Measurements from ENCODE around the gene TMIGD2. TPM values are rescaled to one million over a fixed set of nuclear protein-coding genes. Genes with fewer than 3 reads are reported as not detected.
"Not testable (repeated sequence)": the region's sequence is repeated elsewhere in the genome, so short reads cannot be mapped to it uniquely, and the experiment has no call there.

TMIGD2 gene
- total and polyA plus RNA-seq, 4 donors, result 0.16 to 0.94 (median 0.48) TPM

DNA sequence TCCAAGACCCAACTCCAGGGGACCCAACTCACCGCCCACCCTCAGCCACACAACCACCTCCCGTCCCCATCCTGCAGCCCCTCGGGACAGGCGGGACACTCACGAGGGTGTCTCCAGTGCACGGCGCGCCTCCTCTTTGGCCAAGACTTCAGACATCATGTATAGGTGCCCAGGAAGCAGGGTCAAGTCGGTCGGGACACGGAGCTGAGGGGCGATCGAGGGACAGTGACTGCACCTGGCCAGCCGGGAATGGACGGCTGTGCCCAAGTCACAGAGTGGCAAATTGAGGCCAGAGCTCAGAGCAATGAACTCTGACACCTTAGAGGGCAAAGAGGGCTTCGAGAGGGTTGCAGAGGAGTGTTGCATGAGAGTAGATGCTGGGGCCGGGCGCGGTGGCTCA lies 27.7 kb upstream of the TMIGD2 start:
- H3K36me3 ChIP-seq (ENCODE audit: control insufficient read depth in 4 of 4, insufficient read depth in 3 of 4, low read depth in 1 of 4, low read length in 3 of 4), result peaks cover 0 to 6% (median 2%) of the 10 kb centered on the region in 4 donors
- WGBS, result 96% methylated on average over 19 of the region's 19 CpGs
- H3K27me3 ChIP-seq (ENCODE audit: control insufficient read depth in 4 of 4, insufficient read depth in 4 of 4, low read length in 3 of 4), result no peaks in the 10 kb centered on the region
- H3K4me3 ChIP-seq (ENCODE audit: low read depth in 1 of 3, low read length in 3 of 3), result no peak overlapping the region
- no peak for DNase-seq (ENCODE audit: low spot score)
- no peak for TF ChIP-seq HNF4G (IDR thresholded peaks at IDR 0.05)
- no peaks in the 10 kb centered on the region for H3K9me3 ChIP-seq (ENCODE audit: control insufficient read depth in 4 of 4, low read length in 3 of 4)
- H3K27ac ChIP-seq (ENCODE audit: low read depth in 1 of 2, low read length in 2 of 2), result no peak overlapping the region
- no peak overlapping the region for H3K9ac ChIP-seq (ENCODE audit: low read depth in 1 of 2, low read length in 2 of 2)
- H3K4me1 ChIP-seq (ENCODE audit: control insufficient read depth in 4 of 4, insufficient read depth in 4 of 4, low read length in 3 of 4), result peaks cover 3 to 12% (median 8%) of the 10 kb centered on the region in 4 donors

DNA sequence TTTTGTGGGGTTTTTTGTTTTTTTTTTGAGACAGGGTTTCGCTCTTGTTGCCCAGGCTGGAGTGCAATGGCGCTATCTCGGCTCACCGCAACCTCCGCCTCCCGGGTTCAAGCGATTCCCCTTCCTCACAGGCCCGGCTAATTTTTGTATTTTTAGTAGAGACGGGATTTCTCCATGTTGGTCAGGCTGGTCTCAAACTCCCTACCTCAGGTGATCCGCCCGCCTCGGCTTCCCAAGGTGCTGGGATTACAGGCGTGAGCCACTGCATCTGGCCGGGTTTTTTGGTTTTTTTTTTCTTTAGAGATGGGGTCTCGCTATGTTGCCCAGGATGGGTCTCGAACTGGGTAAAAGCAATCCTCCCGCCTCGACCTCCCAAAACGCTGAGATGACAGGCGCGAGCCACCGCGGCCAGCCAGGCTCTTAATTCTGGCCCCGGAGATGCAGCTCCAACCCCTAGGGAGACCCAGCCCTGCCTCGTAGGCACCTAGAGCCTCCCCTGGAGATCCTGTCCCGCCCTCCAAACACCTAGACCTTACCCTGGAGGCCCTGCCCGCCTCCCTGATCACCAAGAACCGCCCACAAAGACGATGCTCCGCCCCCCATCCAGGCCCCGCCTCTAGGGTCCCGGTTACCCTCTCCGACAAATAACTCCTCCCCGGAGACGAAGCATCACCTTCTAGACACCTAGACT lies 26.9 kb upstream of the TMIGD2 start:
- WGBS, result 71% methylated on average over 35 of the region's 35 CpGs
- not testable (repeated sequence) for H3K27me3 ChIP-seq (ENCODE audit: control insufficient read depth in 4 of 4, insufficient read depth in 4 of 4, low read length in 3 of 4); H3K9me3 ChIP-seq (ENCODE audit: control insufficient read depth in 4 of 4, low read length in 3 of 4); H3K9ac ChIP-seq (ENCODE audit: low read depth in 1 of 2, low read length in 2 of 2); DNase-seq (ENCODE audit: low spot score); H3K27ac ChIP-seq (ENCODE audit: low read depth in 1 of 2, low read length in 2 of 2); H3K36me3 ChIP-seq (ENCODE audit: control insufficient read depth in 4 of 4, insufficient read depth in 3 of 4, low read depth in 1 of 4, low read length in 3 of 4)
- Histone ChIP-seq H3K4me1 (ENCODE audit: control insufficient read depth in 4 of 4, insufficient read depth in 4 of 4, low read length in 3 of 4) (peaks cover 3 to 12% (median 8%) of the 10 kb centered on the region in 4 donors), H3K4me3 (ENCODE audit: low read depth in 1 of 3, low read length in 3 of 3) (peak overlapping the region in 1 of 3 donors; percentile 43)

DNA sequence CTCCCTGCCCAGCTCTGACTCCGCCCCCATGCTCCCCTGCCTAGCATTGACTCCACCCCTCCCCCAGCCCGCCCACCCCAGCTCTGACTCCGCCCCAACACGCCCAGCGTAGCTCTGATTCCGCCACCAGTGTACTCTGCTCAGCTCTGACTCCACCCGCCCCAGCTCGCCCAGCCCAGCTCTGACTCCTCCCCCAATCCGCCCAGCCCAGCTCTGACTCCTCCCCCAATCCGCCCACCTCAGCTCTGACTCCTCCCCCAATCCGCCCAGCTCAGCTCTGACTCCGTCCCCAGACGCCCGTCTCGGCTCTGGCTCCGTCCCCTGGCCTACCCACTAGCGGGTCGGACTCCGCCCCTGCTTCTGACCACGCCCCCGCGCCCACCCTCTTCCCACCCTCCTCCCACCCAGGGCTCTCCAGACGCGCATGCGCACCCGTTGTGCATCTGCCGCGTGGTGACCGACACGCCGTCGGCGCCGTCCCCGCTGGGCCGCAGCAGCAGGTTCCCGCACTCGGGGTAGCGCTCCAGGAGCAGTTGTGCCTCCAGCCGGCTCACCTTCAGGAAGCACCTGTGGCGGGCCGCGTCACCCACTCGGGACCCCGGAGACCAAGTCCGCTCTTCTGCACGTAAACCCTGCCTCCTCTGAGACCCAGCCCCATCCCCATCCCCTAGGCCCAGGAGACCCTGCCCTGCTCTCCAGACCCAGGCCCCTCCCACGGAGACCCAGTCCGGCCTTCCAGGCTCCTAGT lies 26.2 kb upstream of the TMIGD2 start:
- peak; percentile 95 for DNase-seq (ENCODE audit: low spot score)
- peaks cover 3 to 12% (median 8%) of the 10 kb centered on the region in 4 donors for H3K4me1 ChIP-seq (ENCODE audit: control insufficient read depth in 4 of 4, insufficient read depth in 4 of 4, low read length in 3 of 4)
- H3K27me3 ChIP-seq (ENCODE audit: control insufficient read depth in 4 of 4, insufficient read depth in 4 of 4, low read length in 3 of 4), result no peaks in the 10 kb centered on the region
- H3K4me3 ChIP-seq (ENCODE audit: low read depth in 1 of 3, low read length in 3 of 3), result peak overlapping the region in 1 of 3 donors; percentile 43
- H3K27ac ChIP-seq (ENCODE audit: low read depth in 1 of 2, low read length in 2 of 2), result peak overlapping the region in 1 of 2 donors; percentile 7
- H3K36me3 ChIP-seq (ENCODE audit: control insufficient read depth in 4 of 4, insufficient read depth in 3 of 4, low read depth in 1 of 4, low read length in 3 of 4), result peaks cover 0 to 3% (median 2%) of the 10 kb centered on the region in 4 donors
- peak overlapping the region in 1 of 2 donors; percentile 25 for H3K9ac ChIP-seq (ENCODE audit: low read depth in 1 of 2, low read length in 2 of 2)
- no peaks in the 10 kb centered on the region for H3K9me3 ChIP-seq (ENCODE audit: control insufficient read depth in 4 of 4, low read length in 3 of 4)
- TF ChIP-seq TAF1 (conservative IDR thresholded peaks at IDR 0.05) (no peak), SP1 (IDR thresholded peaks at IDR 0.05) (peak; percentile 100), HNF4A (conservative IDR thresholded peaks at IDR 0.05) (peak; percentile 8 to 38)
- WGBS, result 19% methylated on average over 48 of the region's 49 CpGs

DNA sequence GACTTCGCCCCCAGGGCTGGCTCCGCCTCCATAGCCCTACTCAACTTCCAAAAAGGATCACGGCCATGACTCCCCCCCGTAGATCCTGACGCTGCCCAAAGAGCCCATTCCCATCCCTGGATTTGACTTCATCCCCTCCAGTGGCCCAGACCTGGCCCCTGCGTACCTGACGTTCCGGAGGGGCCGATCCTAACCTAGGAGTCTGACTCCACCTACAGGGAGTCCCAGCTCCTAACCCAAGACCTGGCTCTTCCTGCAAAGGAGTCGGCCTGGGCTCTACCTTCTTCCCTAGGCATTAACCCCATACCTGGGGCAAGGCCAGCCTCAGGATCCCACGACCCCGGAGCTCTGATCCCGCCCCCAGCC lies 25.7 kb upstream of the TMIGD2 start:
- Histone ChIP-seq H3K27ac (ENCODE audit: low read depth in 1 of 2, low read length in 2 of 2) (no peak overlapping the region), H3K9ac (ENCODE audit: low read depth in 1 of 2, low read length in 2 of 2) (no peak overlapping the region)
- no peak for TF ChIP-seq GABPA (IDR thresholded peaks at IDR 0.05 in 1 of 2, conservative IDR thresholded peaks at IDR 0.05 in 1 of 2)
- TF ChIP-seq, protein P1, sequence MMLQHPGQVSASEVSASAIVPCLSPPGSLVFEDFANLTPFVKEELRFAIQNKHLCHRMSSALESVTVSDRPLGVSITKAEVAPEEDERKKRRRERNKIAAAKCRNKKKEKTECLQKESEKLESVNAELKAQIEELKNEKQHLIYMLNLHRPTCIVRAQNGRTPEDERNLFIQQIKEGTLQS (IDR thresholded peaks at IDR 0.05), result no peak
- TF ChIP-seq, protein P2, sequence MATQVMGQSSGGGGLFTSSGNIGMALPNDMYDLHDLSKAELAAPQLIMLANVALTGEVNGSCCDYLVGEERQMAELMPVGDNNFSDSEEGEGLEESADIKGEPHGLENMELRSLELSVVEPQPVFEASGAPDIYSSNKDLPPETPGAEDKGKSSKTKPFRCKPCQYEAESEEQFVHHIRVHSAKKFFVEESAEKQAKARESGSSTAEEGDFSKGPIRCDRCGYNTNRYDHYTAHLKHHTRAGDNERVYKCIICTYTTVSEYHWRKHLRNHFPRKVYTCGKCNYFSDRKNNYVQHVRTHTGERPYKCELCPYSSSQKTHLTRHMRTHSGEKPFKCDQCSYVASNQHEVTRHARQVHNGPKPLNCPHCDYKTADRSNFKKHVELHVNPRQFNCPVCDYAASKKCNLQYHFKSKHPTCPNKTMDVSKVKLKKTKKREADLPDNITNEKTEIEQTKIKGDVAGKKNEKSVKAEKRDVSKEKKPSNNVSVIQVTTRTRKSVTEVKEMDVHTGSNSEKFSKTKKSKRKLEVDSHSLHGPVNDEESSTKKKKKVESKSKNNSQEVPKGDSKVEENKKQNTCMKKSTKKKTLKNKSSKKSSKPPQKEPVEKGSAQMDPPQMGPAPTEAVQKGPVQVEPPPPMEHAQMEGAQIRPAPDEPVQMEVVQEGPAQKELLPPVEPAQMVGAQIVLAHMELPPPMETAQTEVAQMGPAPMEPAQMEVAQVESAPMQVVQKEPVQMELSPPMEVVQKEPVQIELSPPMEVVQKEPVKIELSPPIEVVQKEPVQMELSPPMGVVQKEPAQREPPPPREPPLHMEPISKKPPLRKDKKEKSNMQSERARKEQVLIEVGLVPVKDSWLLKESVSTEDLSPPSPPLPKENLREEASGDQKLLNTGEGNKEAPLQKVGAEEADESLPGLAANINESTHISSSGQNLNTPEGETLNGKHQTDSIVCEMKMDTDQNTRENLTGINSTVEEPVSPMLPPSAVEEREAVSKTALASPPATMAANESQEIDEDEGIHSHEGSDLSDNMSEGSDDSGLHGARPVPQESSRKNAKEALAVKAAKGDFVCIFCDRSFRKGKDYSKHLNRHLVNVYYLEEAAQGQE (IDR thresholded peaks at IDR 0.05), result no peak

More for the DNA sequence above, 25.7 kb upstream of the TMIGD2 start:
- 23% methylated on average over 13 of the region's 13 CpGs for WGBS
- H3K27me3 ChIP-seq (ENCODE audit: control insufficient read depth in 4 of 4, insufficient read depth in 4 of 4, low read length in 3 of 4), result no peaks in the 10 kb centered on the region
- no peak for DNase-seq (ENCODE audit: low spot score)
- no peaks in the 10 kb centered on the region for H3K9me3 ChIP-seq (ENCODE audit: control insufficient read depth in 4 of 4, low read length in 3 of 4)
- peaks cover 3 to 14% (median 8%) of the 10 kb centered on the region in 4 donors for H3K4me1 ChIP-seq (ENCODE audit: control insufficient read depth in 4 of 4, insufficient read depth in 4 of 4, low read length in 3 of 4)
- peak overlapping the region; percentile 38 to 47 (median 42) for H3K4me3 ChIP-seq (ENCODE audit: low read depth in 1 of 3, low read length in 3 of 3)
- peaks cover 0 to 3% (median 1%) of the 10 kb centered on the region in 4 donors for H3K36me3 ChIP-seq (ENCODE audit: control insufficient read depth in 4 of 4, insufficient read depth in 3 of 4, low read depth in 1 of 4, low read length in 3 of 4)
